Pulmonary artery endothelial cell (primary cell): ENCODE data around the gene TET3. TPM values are rescaled to one million over a fixed set of nuclear protein-coding genes. Genes with fewer than 3 reads are reported as not detected.
"Not testable (repeated sequence)": the region's sequence is repeated elsewhere in the genome, so short reads cannot be mapped to it uniquely, and the experiment has no call there.

Source experiments
- DNase-seq: peaks from one replicate; pipeline ENCODE4 v3.0.0-alpha.2; 2011; ENCODE audit warnings: low read depth, low spot score
- total RNA-seq: library from RNA; depleted of rRNA; stranded (reverse); fragments of >200 nt; gene quantifications from 2 replicates; pipeline ENCODE4 v1.2.3, GENCODE V29; 2014

TET3 gene
- 3.8 and 4.3 TPM in 2 replicates for total RNA-seq

- no peak for DNase-seq
Observed at GRCh38 chr2:73984203-73984921, at the start of gene TET3. TSS of gene TET3 (plus strand) at chr2:73984910. CDS start at chr2:73986404, 1,494 bp downstream.

GRCh38 chr2:73935641-73936040 is 49.1 kb upstream of the TET3 start:
- DNase-seq, result no peak

GRCh38 chr2:73937103-73937885 is 47.4 kb upstream of the TET3 start:
- no peak for DNase-seq

- DNase-seq, result no peak
Observed at GRCh38 chr2:73937899-73938298, 46.8 kb upstream of the TET3 start.

- DNase-seq, result no peak
Observed at GRCh38 chr2:73938718-73939352, 45.9 kb upstream of the TET3 start.

GRCh38 chr2:73939419-73939818 is 45.3 kb upstream of the TET3 start:
- DNase-seq, result no peak

GRCh38 chr2:73940066-73940465 is 44.6 kb upstream of the TET3 start:
- DNase-seq, result not testable (repeated sequence)

- DNase-seq, result no peak
Observed at GRCh38 chr2:73942664-73943063, 42.0 kb upstream of the TET3 start.

GRCh38 chr2:73944714-73945113 is 40.0 kb upstream of the TET3 start:
- no peak for DNase-seq

- no peak for DNase-seq
Observed at GRCh38 chr2:73946215-73946614, 38.5 kb upstream of the TET3 start.

GRCh38 chr2:73946666-73947065 is 38.0 kb upstream of the TET3 start:
- DNase-seq, result no peak

- DNase-seq, result no peak
Observed at GRCh38 chr2:73947412-73948018, 37.2 kb upstream of the TET3 start.

GRCh38 chr2:73949802-73950201 is 34.9 kb upstream of the TET3 start:
- DNase-seq, result no peak

- no peak for DNase-seq
Observed at GRCh38 chr2:73952499-73953446, 31.9 kb upstream of the TET3 start.

- DNase-seq, result no peak
Observed at GRCh38 chr2:73956218-73956865, 28.4 kb upstream of the TET3 start.

GRCh38 chr2:73961274-73961673 is 23.4 kb upstream of the TET3 start:
- DNase-seq, result no peak

- DNase-seq, result no peak
Observed at GRCh38 chr2:73961823-73962615, 22.7 kb upstream of the TET3 start.

GRCh38 chr2:73962798-73963197 is 21.9 kb upstream of the TET3 start:
- no peak for DNase-seq

GRCh38 chr2:73963385-73964120 is 21.2 kb upstream of the TET3 start:
- no peak for DNase-seq
